Mammary epithelial cell (primary cell): ENCODE results near the gene LCA5.

Experiments
- CTCF ChIP-seq, 2 donors: IDR thresholded peaks in 1 of 2; conservative IDR thresholded peaks in 1 of 2; 2 replicates each; pipeline ENCODE4 v1.5.1; 2011 to 2012; ENCODE audit warnings: inconsistent platforms in 2 of 2, low read length in 2 of 2, mild to moderate bottlenecking in 2 of 2, control low read depth in 1 of 2, low read depth in 1 of 2; ENCODE audit not compliant: insufficient read depth in 1 of 2; ENCODE audit errors: extremely low read depth in 1 of 2
- EZH2 ChIP-seq: IDR thresholded peaks from 2 replicates; pipeline ENCODE4 v1.6.1; 2012; ENCODE audit warnings: low read length, inconsistent platforms, borderline replicate concordance

DNA sequence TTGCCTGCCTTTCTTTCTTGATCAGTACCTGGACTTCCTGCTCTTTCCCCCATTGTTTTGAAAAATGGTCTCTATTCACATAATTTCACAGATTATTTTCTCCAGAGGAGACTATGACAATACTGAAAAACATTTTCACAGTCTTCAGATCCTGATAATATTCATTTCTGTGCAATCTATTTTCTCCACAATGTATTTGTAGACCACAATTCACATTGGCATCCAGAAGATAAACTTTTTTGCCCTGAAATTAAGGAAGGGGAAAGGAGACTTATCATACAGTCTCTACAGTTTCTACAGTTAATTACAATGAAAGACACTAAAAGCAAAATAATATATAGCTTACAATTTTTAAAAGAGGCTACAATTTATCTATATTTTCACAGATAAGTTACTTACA lies 18.4 kb downstream of the LCA5 start:
- TF ChIP-seq CTCF (conservative IDR thresholded peaks at IDR 0.05 in 1 of 2, IDR thresholded peaks at IDR 0.05 in 1 of 2; ENCODE audit: extremely low read depth in 1 of 2, insufficient read depth in 1 of 2, low read depth in 1 of 2, low read length in 2 of 2), result no peak
- TF ChIP-seq EZH2, result no peak
